ENCODE data around the gene GRM5.

Gene GRM5

GRCh38 chr11:88651556-88651955 lies 414.2 kb downstream of the GRM5 start:
- DNase-seq (ENCODE audit: low read depth) = peak; percentile 68
- no peak overlapping the region for H3K4me3 ChIP-seq (replicated peaks; ENCODE audit: low read depth, low read length)
- no peak for TF ChIP-seq CTCF (IDR thresholded peaks at IDR 0.05; ENCODE audit: low read length, missing control alignments)

- no peak for TF ChIP-seq CTCF (IDR thresholded peaks at IDR 0.05; ENCODE audit: low read length, missing control alignments)
- no peak for DNase-seq (ENCODE audit: low read depth)
- H3K4me3 ChIP-seq (replicated peaks; ENCODE audit: low read depth, low read length) = no peak overlapping the region
These were observed 421.1 kb downstream of the GRM5 start for GRCh38 chr11:88644724-88645123.

GRCh38 chr11:88632163-88632562 lies 433.6 kb downstream of the GRM5 start:
- DNase-seq (ENCODE audit: low read depth) = no peak
- no peak overlapping the region for H3K4me3 ChIP-seq (replicated peaks; ENCODE audit: low read depth, low read length)
- no peak for TF ChIP-seq CTCF (IDR thresholded peaks at IDR 0.05; ENCODE audit: low read length, missing control alignments)

DNA sequence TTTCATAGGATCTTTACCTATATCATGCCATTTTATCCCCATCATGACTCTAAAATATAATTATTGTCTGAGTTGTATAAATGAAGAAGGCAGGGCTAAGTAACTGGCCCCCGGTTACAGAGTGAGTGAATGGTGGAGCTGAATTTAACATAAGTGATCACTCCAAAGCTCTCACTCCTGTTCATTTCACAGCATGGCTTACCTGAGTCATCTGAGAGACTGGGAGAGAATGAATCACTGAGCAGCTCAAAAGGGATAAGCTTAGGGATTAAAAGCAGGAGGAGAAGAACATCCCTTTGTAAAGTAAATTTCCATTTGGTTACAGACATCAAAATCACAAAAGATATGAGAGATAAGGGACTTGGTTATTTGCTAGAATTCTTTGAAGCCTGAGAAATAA lies 434.3 kb downstream of the GRM5 start:
- DNase-seq (ENCODE audit: low read depth) = no peak
- no peak for TF ChIP-seq CTCF (IDR thresholded peaks at IDR 0.05; ENCODE audit: low read length, missing control alignments)
- H3K4me3 ChIP-seq (replicated peaks; ENCODE audit: low read depth, low read length) = no peak overlapping the region

DNA sequence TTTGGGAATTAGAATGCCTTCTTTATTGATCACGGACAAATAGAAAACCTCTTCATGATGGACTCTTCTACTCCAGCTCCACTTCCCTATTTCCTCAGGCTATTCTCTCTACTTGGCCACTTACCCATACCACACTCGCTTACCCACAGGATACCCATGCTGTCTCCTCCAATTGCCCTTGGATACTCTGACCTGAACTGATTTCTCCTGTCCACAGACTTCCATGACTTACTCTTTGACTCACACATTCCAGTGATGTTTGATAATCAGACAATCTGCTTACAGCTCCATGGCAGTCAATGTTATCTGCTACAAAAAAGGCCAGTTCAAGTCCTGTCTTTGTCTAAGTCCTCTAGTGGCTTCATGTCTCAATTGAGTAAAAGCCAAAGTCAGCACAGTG lies 436.3 kb downstream of the GRM5 start:
- no peak for DNase-seq (ENCODE audit: low read depth)
- H3K4me3 ChIP-seq (replicated peaks; ENCODE audit: low read depth, low read length) = no peak overlapping the region
- no peak for TF ChIP-seq CTCF (IDR thresholded peaks at IDR 0.05; ENCODE audit: low read length, missing control alignments)

DNA sequence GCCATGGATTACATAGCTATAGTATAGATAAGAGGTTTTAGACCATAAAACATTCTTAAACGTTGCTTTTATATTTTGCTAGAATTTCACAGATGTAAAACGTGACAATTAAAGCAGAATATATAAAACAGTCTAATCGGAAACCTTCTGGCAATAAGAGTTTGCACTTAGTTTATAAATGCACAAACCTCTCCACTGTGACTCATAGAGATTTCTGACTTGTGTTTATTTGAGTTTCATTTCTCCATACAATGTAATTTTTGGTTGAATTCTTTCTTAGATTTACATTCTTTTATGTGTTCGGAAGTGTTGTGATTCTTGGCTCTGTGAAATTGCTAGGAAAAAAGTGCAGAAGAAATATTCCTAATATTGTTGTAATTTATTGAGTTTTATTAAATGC lies 439.6 kb downstream of the GRM5 start:
- DNase-seq (ENCODE audit: low read depth) = no peak
- no peak for TF ChIP-seq CTCF (IDR thresholded peaks at IDR 0.05; ENCODE audit: low read length, missing control alignments)
- H3K4me3 ChIP-seq (replicated peaks; ENCODE audit: low read depth, low read length) = no peak overlapping the region

DNA sequence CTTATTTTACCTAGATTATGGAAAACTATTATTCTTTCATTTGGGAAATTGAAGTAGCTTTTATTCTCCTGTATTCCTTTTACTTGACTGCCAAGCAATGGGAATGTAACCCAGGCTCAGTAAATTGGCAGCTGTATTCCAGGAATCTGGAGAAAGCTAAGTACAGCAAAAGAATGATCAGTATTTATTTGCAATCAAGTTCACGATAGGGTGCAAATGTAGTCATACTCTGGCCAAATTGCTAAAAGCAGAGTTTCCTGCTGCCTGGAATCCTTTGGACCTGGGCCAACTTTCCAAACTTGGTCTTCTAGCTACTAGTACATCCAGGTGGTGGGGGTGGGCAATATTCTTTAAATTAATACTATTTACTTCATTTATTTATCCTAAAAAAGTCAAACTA lies 442.3 kb downstream of the GRM5 start:
- H3K4me3 ChIP-seq (replicated peaks; ENCODE audit: low read depth, low read length) = no peak overlapping the region
- DNase-seq (ENCODE audit: low read depth) = peak; percentile 52
- no peak for TF ChIP-seq CTCF (IDR thresholded peaks at IDR 0.05; ENCODE audit: low read length, missing control alignments)

Data from fibroblast of pulmonary artery (primary cell).